B cell (primary cell): Measurements from ENCODE around the gene TCF21.

Source experiments
- EZH2 ChIP-seq: IDR thresholded peaks from 2 replicates; pipeline ENCODE4 v1.6.1; 2012; ENCODE audit warnings: borderline replicate concordance, low read depth, mild to moderate bottlenecking, moderate library complexity, low read length; ENCODE audit not compliant: insufficient read depth, poor library complexity, severe bottlenecking
- TF ChIP-seq, protein P1 (sequence below): fragments of 200-600 bp; IDR thresholded peaks from one replicate; pipeline ENCODE4 v1.8.0; 2022; ENCODE audit warnings: antibody characterized with exemption, mild to moderate bottlenecking

DNA sequence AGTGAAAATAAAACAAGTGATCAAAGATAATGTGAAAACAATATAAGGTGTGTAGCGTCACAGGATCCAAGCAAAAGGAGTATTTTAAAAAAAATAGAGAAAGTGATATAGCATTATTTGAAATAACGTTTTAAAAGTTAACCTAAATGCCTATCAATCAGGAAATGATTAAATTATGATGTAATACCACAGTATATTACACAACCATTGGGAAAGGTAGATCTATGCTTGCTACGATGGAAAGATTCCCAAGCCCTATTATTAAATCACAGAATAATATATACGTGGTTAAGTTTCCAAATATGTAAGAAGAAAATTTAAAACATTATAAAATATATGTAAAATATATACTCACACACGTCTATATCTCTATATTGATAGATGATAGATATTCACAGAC, 15.4 kb upstream of the TCF21 start:
- TF ChIP-seq, protein P1, sequence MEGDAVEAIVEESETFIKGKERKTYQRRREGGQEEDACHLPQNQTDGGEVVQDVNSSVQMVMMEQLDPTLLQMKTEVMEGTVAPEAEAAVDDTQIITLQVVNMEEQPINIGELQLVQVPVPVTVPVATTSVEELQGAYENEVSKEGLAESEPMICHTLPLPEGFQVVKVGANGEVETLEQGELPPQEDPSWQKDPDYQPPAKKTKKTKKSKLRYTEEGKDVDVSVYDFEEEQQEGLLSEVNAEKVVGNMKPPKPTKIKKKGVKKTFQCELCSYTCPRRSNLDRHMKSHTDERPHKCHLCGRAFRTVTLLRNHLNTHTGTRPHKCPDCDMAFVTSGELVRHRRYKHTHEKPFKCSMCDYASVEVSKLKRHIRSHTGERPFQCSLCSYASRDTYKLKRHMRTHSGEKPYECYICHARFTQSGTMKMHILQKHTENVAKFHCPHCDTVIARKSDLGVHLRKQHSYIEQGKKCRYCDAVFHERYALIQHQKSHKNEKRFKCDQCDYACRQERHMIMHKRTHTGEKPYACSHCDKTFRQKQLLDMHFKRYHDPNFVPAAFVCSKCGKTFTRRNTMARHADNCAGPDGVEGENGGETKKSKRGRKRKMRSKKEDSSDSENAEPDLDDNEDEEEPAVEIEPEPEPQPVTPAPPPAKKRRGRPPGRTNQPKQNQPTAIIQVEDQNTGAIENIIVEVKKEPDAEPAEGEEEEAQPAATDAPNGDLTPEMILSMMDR: no peak
- TF ChIP-seq EZH2: no peak
